PC-9 (cell line): Measurements from ENCODE around the gene PPL. TPM values are rescaled to one million over a fixed set of nuclear protein-coding genes. Genes with fewer than 3 reads are reported as not detected.

Experiments
- BruUV-seq: library from RNA; stranded (reverse); fragments of 400-500 nt; replicated peaks from 2 replicates; lab custom pipeline; 2021; lab: Mats Ljungman, UMichigan
- CTCF ChIA-PET: fragments of 300-600 bp; sonication (Branson Sonifier 250); formaldehyde crosslinking; loops from one replicate; lab custom pipeline; 2022; ENCODE audit warnings: antibody characterized with exemption; lab: Charles Lee
- POLR2A ChIA-PET: fragments of 300-600 bp; sonication (Branson Sonifier 250); formaldehyde crosslinking; loops from one replicate; lab custom pipeline; 2022; ENCODE audit warnings: antibody characterized with exemption; ENCODE audit not compliant: unreplicated experiment; lab: Charles Lee
- DNase-seq, 2 experiments: peaks; one replicate each; pipeline versions ENCODE4 v3.0.0 to v3.0.0-alpha.2; 2015 to 2022; ENCODE audit warnings: mixed read lengths in 1 of 2
- H2AFZ ChIP-seq: fragments of 200-600 bp; sonication (generic); 2 replicates; pipeline ENCODE4 v1.8.1; 2017; ENCODE audit warnings: antibody characterized with exemption
- H3F3A ChIP-seq: fragments of 200-600 bp; sonication (generic); 2 replicates; pipeline ENCODE4 v1.8.1; 2017; ENCODE audit warnings: antibody characterized with exemption, mild to moderate bottlenecking, low read depth; ENCODE audit not compliant: insufficient read depth
- H3K27ac ChIP-seq: fragments of 200-600 bp; sonication (generic); 2 replicates; pipeline ENCODE4 v1.6.1; 2016; ENCODE audit warnings: mixed run types
- H3K27me3 ChIP-seq: fragments of 200-600 bp; sonication (generic); 2 replicates; pipeline ENCODE4 v1.6.1; 2016; ENCODE audit warnings: low read depth, mixed run types; ENCODE audit not compliant: insufficient read depth
- H3K36me3 ChIP-seq: fragments of 200-600 bp; sonication (generic); 2 replicates; pipeline ENCODE4 v1.6.1; 2016; ENCODE audit warnings: low read depth, mixed run types
- H3K4me1 ChIP-seq: fragments of 200-600 bp; sonication (generic); replicated peaks from 2 replicates; pipeline ENCODE4 v1.6.1; 2016; ENCODE audit warnings: mixed run types; ENCODE audit not compliant: insufficient read depth
- H3K4me2 ChIP-seq: fragments of 200-600 bp; sonication (generic); 2 replicates; pipeline ENCODE4 v1.6.1; 2017; ENCODE audit warnings: mixed run types
- H3K4me3 ChIP-seq: fragments of 200-600 bp; sonication (generic); 2 replicates; pipeline ENCODE4 v1.6.1; 2016; ENCODE audit warnings: mixed run types
- H3K79me2 ChIP-seq: fragments of 200-600 bp; sonication (generic); 2 replicates; pipeline ENCODE4 v1.6.1; 2017; ENCODE audit warnings: low read depth, mixed run types
- H3K9me2 ChIP-seq: fragments of 200-600 bp; sonication (generic); 2 replicates; pipeline ENCODE4 v1.8.1; 2017; ENCODE audit warnings: mild to moderate bottlenecking; ENCODE audit not compliant: insufficient read depth
- H3K9me3 ChIP-seq: fragments of 200-600 bp; sonication (generic); 2 replicates; pipeline ENCODE4 v1.8.1; 2016; ENCODE audit warnings: low read depth; ENCODE audit not compliant: insufficient read depth
- H4K20me1 ChIP-seq: fragments of 200-600 bp; sonication (generic); 2 replicates; pipeline ENCODE4 v1.8.1; 2017; ENCODE audit not compliant: insufficient read depth
- CTCF ChIP-seq: fragments of 200-600 bp; sonication (generic); conservative IDR thresholded peaks from 2 replicates; pipeline ENCODE4 v1.6.1; 2017; ENCODE audit warnings: mixed run types, antibody characterized with exemption, mild to moderate bottlenecking, moderate library complexity
- EZH2 ChIP-seq: fragments of 200-600 bp; sonication (generic); IDR thresholded peaks from 2 replicates; pipeline ENCODE4 v1.8.0; 2017; ENCODE audit warnings: antibody characterized with exemption, low read depth
- intact Hi-C: fragments of 100-400 bp; cut with micrococcal nuclease; formaldehyde crosslinking; loops from one replicate; pipeline ENCODE4 v1.10.0; 2022; ENCODE audit not compliant: unreplicated experiment
- total RNA-seq: library from RNA; stranded (reverse); gene quantifications from 2 replicates; pipeline ENCODE4 v1.2.3, GENCODE V29; 2021

PPL gene
- total RNA-seq, 1 experiment from 2014 or later: 187 TPM

GRCh38 chr16:4876646-4877379, 60.1 kb downstream of the PPL start:
- Histone ChIP-seq H3K27ac (no peak overlapping the region), H3K9me3 (no peaks in the 10 kb centered on the region), H3K79me2 (no peaks in the 10 kb centered on the region), H3K9me2 (no peaks in the 10 kb centered on the region), H2AFZ (no peak overlapping the region), H3K4me3 (no peak overlapping the region), H3K4me1 (peaks cover 14% of the 10 kb centered on the region), H4K20me1 (peaks cover 21% of the 10 kb centered on the region), H3K27me3 (no peaks in the 10 kb centered on the region), H3K36me3 (peaks cover 22% of the 10 kb centered on the region; the same call in 1 of the 2 replicates), H3K4me2 (no peak overlapping the region), H3F3A (peaks cover 26% of the 10 kb centered on the region)
- BruUV-seq: no TSS peak
- TF ChIP-seq CTCF (no peak), EZH2 (no peak)
- intact Hi-C loops: no loop called here
- peak in 1 of 2 experiments; percentile 33 for DNase-seq
- CTCF ChIA-PET: interaction anchor here (0.7 kb wide), 1 partner anchor 422 kb away, joined by 5 read pairs; no protein-coding TSS in a partner anchor
- POLR2A ChIA-PET: interaction anchor here (0.6 kb wide), 2 partner anchors 212 to 286 kb away, joined by 3 to 4 read pairs; no protein-coding TSS in a partner anchor

- intact Hi-C loops: no loop called here
- TF ChIP-seq EZH2: no peak
- no peak for TF ChIP-seq CTCF
- no TSS peak for BruUV-seq
- H3K9me3 ChIP-seq: no peaks in the 10 kb centered on the region
- no peak overlapping the region for H3K4me2 ChIP-seq
- ChIA-PET CTCF (no interaction called here), POLR2A (no interaction called here)
- peaks cover 6% of the 10 kb centered on the region; the same call in 1 of the 2 replicates for H3K36me3 ChIP-seq
- H2AFZ ChIP-seq: no peak overlapping the region
- peaks cover 12% of the 10 kb centered on the region; the same call in 1 of the 2 replicates for H3F3A ChIP-seq
- no peaks in the 10 kb centered on the region for H3K9me2 ChIP-seq
- no peak for DNase-seq
- H4K20me1 ChIP-seq: peaks cover 8% of the 10 kb centered on the region; the same call in 1 of the 2 replicates
- no peak overlapping the region for H3K4me3 ChIP-seq
- no peak overlapping the region for H3K27ac ChIP-seq
- H3K79me2 ChIP-seq: no peaks in the 10 kb centered on the region
- H3K4me1 ChIP-seq: 0 out of 2 replicates have a peak, but pooled peaks cover 4% of the 10 kb centered on the region
- no peaks in the 10 kb centered on the region for H3K27me3 ChIP-seq
Measured at GRCh38 chr16:4874666-4875065, 62.3 kb downstream of the PPL start.

GRCh38 chr16:4873091-4873490, 63.9 kb downstream of the PPL start:
- Histone ChIP-seq H3K27me3 (no peaks in the 10 kb centered on the region), H3K4me3 (no peak overlapping the region), H3K4me1 (0 out of 2 replicates have a peak, but pooled peaks cover 4% of the 10 kb centered on the region), H3K9me3 (no peaks in the 10 kb centered on the region), H3K27ac (no peak overlapping the region), H3F3A (peaks cover 10% of the 10 kb centered on the region; the same call in 1 of the 2 replicates), H3K4me2 (no peak overlapping the region), H4K20me1 (no peaks in the 10 kb centered on the region), H3K36me3 (no peaks in the 10 kb centered on the region), H3K9me2 (no peaks in the 10 kb centered on the region), H2AFZ (no peak overlapping the region), H3K79me2 (no peaks in the 10 kb centered on the region)
- intact Hi-C loops: no loop called here
- ChIA-PET CTCF (no interaction called here), POLR2A (no interaction called here)
- no TSS peak for BruUV-seq
- no peak for DNase-seq
- no peak for TF ChIP-seq CTCF
- no peak for TF ChIP-seq EZH2
